ENCODE measurements around the gene TMEM186. TPM values are rescaled to one million over a fixed set of nuclear protein-coding genes. Genes with fewer than 3 reads are reported as not detected.

The TMEM186 gene
- total RNA-seq, 6 experiments from 2014 or later, result 5.0 to 9.4 (median 6.9) TPM

GRCh38 chr16:8782673-8783072 is 14.8 kb downstream of the TMEM186 start:
- TF ChIP-seq, protein P1, sequence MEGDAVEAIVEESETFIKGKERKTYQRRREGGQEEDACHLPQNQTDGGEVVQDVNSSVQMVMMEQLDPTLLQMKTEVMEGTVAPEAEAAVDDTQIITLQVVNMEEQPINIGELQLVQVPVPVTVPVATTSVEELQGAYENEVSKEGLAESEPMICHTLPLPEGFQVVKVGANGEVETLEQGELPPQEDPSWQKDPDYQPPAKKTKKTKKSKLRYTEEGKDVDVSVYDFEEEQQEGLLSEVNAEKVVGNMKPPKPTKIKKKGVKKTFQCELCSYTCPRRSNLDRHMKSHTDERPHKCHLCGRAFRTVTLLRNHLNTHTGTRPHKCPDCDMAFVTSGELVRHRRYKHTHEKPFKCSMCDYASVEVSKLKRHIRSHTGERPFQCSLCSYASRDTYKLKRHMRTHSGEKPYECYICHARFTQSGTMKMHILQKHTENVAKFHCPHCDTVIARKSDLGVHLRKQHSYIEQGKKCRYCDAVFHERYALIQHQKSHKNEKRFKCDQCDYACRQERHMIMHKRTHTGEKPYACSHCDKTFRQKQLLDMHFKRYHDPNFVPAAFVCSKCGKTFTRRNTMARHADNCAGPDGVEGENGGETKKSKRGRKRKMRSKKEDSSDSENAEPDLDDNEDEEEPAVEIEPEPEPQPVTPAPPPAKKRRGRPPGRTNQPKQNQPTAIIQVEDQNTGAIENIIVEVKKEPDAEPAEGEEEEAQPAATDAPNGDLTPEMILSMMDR (IDR thresholded peaks at IDR 0.05), result no peak
- TF ChIP-seq POLR2A (IDR thresholded peaks at IDR 0.05), result no peak
- no peak for DNase-seq
- no peak for ATAC-seq
- intact Hi-C loops (cut with DNase I), result loop anchor here (10.0 kb wide), 1 partner anchor 118 kb away; no protein-coding TSS in a partner anchor
- H3K9me3 ChIP-seq, result no peaks in the 10 kb centered on the region
- 55% methylated on average over 6 of the region's 6 CpGs for WGBS (ENCODE audit: insufficient coverage, low coverage, low lambda C conversion rate, missing lambda C conversion rate)
- peaks cover 0 to 33% (median 17%) of the 10 kb centered on the region in 4 donors for H3K36me3 ChIP-seq
- H3K27ac ChIP-seq, result no peak overlapping the region
- H3K4me1 ChIP-seq, result no peaks in the 10 kb centered on the region
- no peaks in the 10 kb centered on the region for H3K27me3 ChIP-seq
- H3K4me3 ChIP-seq, result no peak overlapping the region

DNA sequence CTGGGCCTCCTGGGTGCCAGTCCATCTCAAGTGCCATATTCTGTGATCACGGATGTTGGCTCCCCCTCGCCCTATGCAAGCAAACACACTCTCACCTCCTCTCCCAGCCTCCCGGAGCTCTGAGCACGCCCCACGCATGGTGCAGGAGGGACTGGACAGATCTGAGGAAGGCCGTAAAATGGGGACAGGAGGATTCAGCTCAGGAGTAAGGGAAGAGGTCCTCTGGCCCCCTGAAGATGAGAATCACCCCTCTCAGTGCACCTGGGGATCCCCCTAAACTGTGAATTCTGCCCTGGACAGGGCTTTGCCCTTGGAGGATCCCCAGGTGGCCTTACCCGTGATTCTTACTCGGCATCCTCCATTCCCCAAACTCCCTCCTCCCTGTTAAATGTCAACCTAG is 15.6 kb downstream of the TMEM186 start:
- 100% methylated on average over 2 of the region's 8 CpGs for WGBS (ENCODE audit: insufficient coverage, low coverage, low lambda C conversion rate, missing lambda C conversion rate)
- H3K27me3 ChIP-seq, result no peaks in the 10 kb centered on the region
- TF ChIP-seq, protein P1 (IDR thresholded peaks at IDR 0.05), result no peak
- TF ChIP-seq POLR2A (IDR thresholded peaks at IDR 0.05), result no peak
- intact Hi-C loops (cut with DNase I), result loop anchor here (10.0 kb wide), 1 partner anchor 117 kb away; no protein-coding TSS in a partner anchor
- no peaks in the 10 kb centered on the region for H3K9me3 ChIP-seq
- H3K4me1 ChIP-seq, result no peaks in the 10 kb centered on the region
- no peak overlapping the region for H3K27ac ChIP-seq
- ATAC-seq, result no peak
- H3K36me3 ChIP-seq, result peaks cover 0 to 42% (median 22%) of the 10 kb centered on the region in 4 donors
- no peak for DNase-seq
- no peak overlapping the region for H3K4me3 ChIP-seq

DNA sequence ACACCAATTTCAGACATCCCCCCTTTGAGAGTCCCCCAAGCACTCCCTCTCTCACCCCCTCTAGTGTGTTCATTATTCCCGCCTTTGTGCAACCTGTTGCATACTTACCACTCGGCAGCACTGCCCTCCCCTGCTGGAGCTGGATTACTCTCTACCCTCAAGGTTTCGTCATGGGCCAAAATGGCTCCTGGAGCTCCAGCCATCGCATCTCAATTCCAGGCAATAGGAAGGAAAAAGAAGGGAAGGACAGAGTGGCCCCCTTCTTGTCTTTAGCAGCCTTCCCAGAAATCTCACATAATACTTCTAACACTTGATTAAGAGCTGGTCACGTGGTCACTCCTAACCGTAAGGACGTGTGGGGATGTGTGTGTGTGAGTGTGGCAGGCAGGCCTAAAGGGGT is 20.2 kb downstream of the TMEM186 start:
- no peak for TF ChIP-seq POLR2A (IDR thresholded peaks at IDR 0.05)
- TF ChIP-seq, protein P1 (IDR thresholded peaks at IDR 0.05), result no peak
- ATAC-seq, result no peak
- Histone ChIP-seq H3K27ac (no peak overlapping the region), H3K27me3 (no peaks in the 10 kb centered on the region), H3K9me3 (no peaks in the 10 kb centered on the region), H3K36me3 (peaks cover 0 to 73% (median 43%) of the 10 kb centered on the region in 4 donors), H3K4me3 (no peak overlapping the region), H3K4me1 (no peaks in the 10 kb centered on the region)
- intact Hi-C loops (cut with DNase I), result no loop called here
- 87% methylated on average over 3 of the region's 7 CpGs for WGBS (ENCODE audit: insufficient coverage, low coverage, low lambda C conversion rate, missing lambda C conversion rate)
- DNase-seq, result no peak

GRCh38 chr16:8776129-8776584 is 21.3 kb downstream of the TMEM186 start:
- H3K9me3 ChIP-seq, result no peaks in the 10 kb centered on the region
- peaks cover 0 to 81% (median 46%) of the 10 kb centered on the region in 4 donors for H3K36me3 ChIP-seq
- no peak for TF ChIP-seq POLR2A (IDR thresholded peaks at IDR 0.05)
- TF ChIP-seq, protein P1 (IDR thresholded peaks at IDR 0.05), result no peak
- H3K27me3 ChIP-seq, result no peaks in the 10 kb centered on the region
- intact Hi-C loops (cut with DNase I), result no loop called here
- ATAC-seq, result no peak
- H3K4me3 ChIP-seq, result no peak overlapping the region
- no peak for DNase-seq
- no peaks in the 10 kb centered on the region for H3K4me1 ChIP-seq
- no peak overlapping the region for H3K27ac ChIP-seq
- 90% methylated on average over 2 of the region's 12 CpGs for WGBS (ENCODE audit: insufficient coverage, low coverage, low lambda C conversion rate, missing lambda C conversion rate)
